GM18498 (cell line): Measurements from ENCODE around the gene ATP6V0D1.
A peak's percentile ranks its signal among the peaks of the same experiment; 100 is the strongest.
"Not testable (repeated sequence)": the region's sequence is repeated elsewhere in the genome, so short reads cannot be mapped to it uniquely, and the experiment has no call there.

Experiments
- ATAC-seq: cut with Tn5 transposase; IDR thresholded peaks from one replicate; pipeline ENCODE4 v1.9.1; 2021; ENCODE audit warnings: mild to moderate bottlenecking, moderate library complexity; ENCODE audit not compliant: unreplicated experiment

ATP6V0D1 gene

DNA sequence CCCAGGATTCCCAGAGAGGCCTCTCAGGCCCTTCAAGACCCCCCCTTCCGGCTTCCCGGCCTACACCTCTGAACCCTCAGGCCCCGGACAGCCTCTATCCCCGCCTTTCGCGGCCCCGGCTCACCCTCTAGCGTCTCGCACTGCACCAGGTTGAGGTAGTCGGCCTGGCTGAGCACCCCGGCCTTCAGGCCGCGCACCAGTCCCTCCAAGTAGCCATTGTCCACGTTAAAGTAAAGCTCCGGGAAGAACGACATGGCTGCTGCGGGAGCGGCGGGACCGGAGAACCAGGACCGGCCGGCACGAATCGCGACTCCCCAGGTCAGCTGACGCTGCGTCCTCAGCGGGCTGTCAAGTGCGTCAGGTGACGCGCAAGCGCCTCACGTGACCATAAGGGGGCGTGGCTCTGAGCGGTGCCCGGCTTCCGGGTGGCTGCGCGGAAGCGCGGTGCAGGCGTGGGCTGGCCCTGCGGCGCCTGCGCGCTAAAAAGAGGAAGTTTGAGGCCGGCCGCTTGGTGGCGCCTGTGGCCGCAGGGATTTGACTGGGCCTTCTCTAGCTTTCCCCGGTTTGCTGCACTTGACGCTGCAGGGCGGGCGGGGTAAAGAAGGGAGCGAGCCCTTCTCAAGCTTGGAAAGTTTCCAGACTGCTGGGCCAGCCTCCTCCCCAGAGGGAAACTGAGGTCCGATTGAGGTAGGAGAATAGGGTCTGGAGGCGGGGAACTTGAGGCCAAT is at the start of gene ATP6V0D1:
TSS of gene ATP6V0D1 (minus strand) at position 325 of the 728 bp plus-strand sequence. CDS start at position 254, 71 bp downstream.
- ATAC-seq: peak; percentile 95

GRCh38 chr16:67530013-67530939 is 49.3 kb upstream of the ATP6V0D1 start:
- ATAC-seq: peak; percentile 37

- ATAC-seq: peak; percentile 16
Observed at GRCh38 chr16:67529582-67530012, 48.6 kb upstream of the ATP6V0D1 start.

DNA sequence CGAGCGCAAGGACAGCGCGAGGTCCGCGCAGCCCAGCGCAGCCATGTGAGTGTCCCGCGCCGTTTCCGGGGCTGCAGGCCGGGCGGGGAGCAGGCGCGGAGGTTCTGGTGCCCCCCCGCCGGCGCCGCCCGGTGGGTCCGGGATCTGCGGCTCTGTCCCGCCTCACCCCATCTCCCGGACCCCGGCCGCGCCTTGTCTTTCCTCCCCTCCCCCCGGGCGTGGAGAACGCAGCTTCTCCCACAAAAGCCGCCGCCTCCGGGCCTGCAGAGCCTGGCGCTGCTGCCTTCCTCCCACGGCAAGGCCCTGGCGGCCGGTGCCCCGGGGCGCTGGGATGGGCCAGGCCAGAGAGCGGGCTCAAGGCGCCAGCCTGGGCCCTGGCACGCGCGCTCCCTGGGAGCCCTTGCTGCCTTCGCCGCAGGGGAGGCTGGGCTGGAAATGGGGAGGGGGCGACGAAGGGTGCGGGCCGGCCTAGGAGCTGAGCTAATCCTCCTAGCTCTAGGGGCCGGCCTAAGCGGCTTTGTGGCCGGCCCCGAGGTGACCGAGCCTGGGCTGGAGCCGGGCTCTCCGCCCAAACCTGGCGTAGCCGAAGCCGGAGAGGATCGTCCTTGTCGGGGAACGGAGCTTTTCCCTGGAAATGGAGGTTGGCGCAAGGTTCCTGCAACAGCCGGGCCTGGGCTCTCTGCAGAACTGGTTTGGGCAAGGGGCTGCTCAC is 48.1 kb upstream of the ATP6V0D1 start:
- ATAC-seq: peak; percentile 34

GRCh38 chr16:67528222-67528869 is 47.4 kb upstream of the ATP6V0D1 start, which contains the start of gene RIPOR1:
Gene RIPOR1 (plus strand): TSS chr16:67528829. CDS start chr16:67538447, 9,618 bp downstream.
- ATAC-seq: peak; percentile 38

DNA sequence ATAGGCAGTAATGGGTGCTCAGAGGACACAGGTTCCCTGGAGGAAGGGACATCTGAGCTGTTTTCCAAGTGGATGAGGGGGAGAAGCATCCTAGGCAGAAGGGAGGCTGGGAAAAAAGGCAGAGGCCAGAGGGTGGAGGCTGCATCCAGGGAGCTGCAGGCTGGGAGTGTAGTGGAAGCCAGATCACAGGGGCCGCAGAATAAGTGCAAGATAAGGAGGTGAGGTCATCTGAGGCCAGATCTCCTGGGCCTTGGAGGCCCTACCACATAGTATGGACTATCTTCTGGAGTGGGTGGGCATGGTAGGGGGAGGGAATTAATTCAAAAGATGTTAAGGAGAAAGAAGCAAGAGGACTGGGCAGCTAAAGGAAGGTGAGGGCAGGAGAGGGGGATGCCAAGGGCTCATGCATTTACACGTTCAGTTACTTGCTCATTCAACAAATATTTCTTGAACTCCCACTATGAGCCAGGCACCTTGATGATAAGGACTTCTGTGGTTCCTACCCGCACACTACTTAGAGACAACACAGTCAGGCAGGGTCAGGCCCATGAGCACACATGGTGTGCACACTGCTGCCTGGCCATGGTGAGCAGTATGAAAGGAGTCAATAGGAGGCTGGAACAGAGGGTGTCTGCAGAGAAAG is 45.3 kb upstream of the ATP6V0D1 start:
- no peak for ATAC-seq

DNA sequence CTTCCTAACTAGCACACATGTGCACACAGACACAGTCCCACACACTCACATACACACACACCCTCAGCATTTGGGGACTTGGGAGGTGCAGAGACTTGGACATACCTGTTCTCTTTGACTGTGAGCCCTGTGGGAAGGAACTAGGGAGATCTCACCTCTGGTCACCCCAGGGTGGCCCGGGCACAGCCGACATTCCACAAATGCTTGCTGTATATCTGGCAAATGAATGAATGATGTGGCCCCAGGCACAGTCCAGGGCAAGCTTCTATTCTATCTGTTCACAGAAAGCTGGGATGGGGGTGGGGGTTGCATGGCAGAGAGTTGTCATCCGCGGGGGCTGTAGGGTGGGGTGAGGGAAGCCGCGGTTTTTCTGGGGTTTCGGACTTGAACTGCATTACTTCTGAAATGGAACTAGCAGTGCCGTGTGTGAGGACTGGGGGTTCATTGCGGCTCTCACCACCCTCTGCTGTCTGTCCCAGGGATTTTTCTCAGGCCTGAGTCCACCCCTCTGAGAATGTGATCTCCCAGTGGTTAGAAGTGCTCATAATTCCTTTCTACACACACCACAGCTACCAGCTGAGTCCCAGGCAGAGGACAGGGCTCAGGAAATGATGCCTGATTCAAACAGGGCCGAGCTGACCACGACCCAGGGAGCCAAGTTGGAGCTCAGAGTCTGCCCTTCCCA is 44.4 kb upstream of the ATP6V0D1 start:
- no peak for ATAC-seq

DNA sequence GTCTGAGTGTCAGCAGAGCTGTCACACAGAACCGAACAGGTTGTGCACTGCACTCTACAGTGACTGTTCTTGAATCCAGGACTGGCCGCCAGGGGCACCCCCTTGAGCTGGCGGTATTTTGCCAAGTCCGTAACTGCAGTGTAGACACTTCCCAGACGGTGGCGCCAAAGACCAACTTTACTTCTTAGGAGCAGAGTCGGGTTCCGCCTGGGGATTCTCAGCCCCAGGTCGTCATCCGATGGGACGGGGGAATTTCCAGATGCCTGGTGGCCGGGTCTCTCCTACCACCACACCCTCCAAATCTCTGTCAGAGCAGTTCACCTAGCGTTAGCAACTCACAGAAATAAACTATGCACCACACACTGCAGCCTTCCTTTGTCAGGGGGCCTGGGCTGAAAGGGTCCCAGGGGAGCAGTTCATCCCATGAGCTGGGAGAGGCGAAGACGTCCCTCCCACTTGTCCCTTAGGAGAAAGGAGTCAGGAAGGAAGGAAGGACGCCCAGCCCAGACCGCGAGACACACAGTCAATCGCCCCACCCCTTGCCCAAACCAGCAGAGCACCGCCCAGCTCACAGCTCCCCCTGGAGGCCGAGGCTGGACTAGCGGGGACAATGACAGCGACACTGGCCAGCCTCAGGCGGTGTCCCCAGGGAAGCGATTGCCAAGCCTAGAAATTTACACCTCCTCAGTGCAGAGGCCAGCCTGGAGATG is 40.3 kb upstream of the ATP6V0D1 start:
- peak; percentile 71 for ATAC-seq

DNA sequence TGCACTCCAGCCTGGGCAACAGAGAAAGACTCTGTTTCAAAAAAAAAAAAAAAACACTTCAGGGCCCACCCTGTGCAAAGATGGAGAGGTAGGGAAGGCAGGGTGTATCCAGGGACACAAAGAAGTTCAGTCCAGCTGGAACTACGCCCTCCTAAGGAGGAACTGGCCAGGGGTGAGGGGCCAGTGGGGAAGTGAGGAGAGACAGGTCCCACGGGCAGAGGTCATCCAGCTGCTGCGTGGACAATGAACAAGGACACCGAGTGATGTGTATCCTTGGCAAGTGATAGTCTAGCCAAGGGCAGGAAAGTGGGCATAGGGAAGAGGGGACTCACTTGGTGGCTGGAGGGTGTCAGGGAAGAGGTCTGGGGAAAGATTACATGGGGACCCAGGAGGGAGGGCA is 38.3 kb upstream of the ATP6V0D1 start:
- ATAC-seq: no peak

GRCh38 chr16:67518676-67519075 is 37.7 kb upstream of the ATP6V0D1 start:
- ATAC-seq: no peak

- peak; percentile 43 for ATAC-seq
Observed at GRCh38 chr16:67517661-67518423, 36.9 kb upstream of the ATP6V0D1 start.

- no peak for ATAC-seq
Observed at GRCh38 chr16:67517155-67517445, 36.1 kb upstream of the ATP6V0D1 start.

GRCh38 chr16:67516296-67517154 is 35.6 kb upstream of the ATP6V0D1 start:
- ATAC-seq: no peak

DNA sequence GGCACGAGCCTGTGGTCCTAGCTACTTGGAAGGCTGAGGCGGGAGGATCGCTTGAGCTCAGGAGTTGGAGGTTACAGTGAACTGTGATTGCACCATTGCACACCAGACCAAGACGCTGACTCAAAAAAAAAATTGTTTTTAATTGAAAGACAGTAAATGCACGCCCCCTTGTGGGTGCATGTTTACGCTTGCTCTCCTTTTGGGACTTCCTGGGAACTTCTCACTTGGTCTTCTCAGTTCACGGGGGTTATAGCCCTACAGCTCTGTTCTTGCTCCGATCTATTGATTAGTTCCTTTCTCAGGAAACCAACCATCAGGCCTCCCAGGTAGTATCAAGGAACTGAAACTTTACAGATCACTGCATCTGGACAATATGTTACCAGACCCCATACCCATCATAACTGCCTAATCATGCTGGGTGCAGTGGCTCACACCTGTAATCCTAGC is 33.4 kb upstream of the ATP6V0D1 start:
- ATAC-seq: peak; percentile 50

GRCh38 chr16:67513892-67514291 is 32.9 kb upstream of the ATP6V0D1 start:
- not testable (repeated sequence) for ATAC-seq

- ATAC-seq: no peak
Observed at GRCh38 chr16:67509016-67509415, 28.1 kb upstream of the ATP6V0D1 start.

- no peak for ATAC-seq
Observed at GRCh38 chr16:67506468-67506867, 25.5 kb upstream of the ATP6V0D1 start.
